GM19455 (cell line): ENCODE data around the gene PRUNE2.
"Not testable (repeated sequence)": the region's sequence is repeated elsewhere in the genome, so short reads cannot be mapped to it uniquely, and the experiment has no call there.

Experiments used
- ATAC-seq: cut with Tn5 transposase; IDR thresholded peaks from one replicate; pipeline ENCODE4 v1.9.1; 2021; ENCODE audit not compliant: unreplicated experiment

PRUNE2 gene

GRCh38 chr9:76873056-76873792, 32.7 kb downstream of the PRUNE2 start:
- no peak for ATAC-seq

- ATAC-seq: no peak
These were observed 37.0 kb downstream of the PRUNE2 start for GRCh38 chr9:76868897-76869296.

- ATAC-seq: no peak
These were observed 39.2 kb downstream of the PRUNE2 start for GRCh38 chr9:76866689-76867088.

- ATAC-seq: no peak
These were observed 42.1 kb downstream of the PRUNE2 start for GRCh38 chr9:76863832-76864231.

GRCh38 chr9:76859860-76860259, 46.1 kb downstream of the PRUNE2 start:
- ATAC-seq: no peak

- ATAC-seq: not testable (repeated sequence)
These were observed 47.7 kb downstream of the PRUNE2 start for GRCh38 chr9:76858248-76858647.

- no peak for ATAC-seq
These were observed 49.9 kb downstream of the PRUNE2 start for GRCh38 chr9:76856016-76856415.

- ATAC-seq: no peak
These were observed 50.9 kb downstream of the PRUNE2 start for GRCh38 chr9:76855015-76855414.

GRCh38 chr9:76852026-76852425, 53.9 kb downstream of the PRUNE2 start:
- ATAC-seq: no peak

GRCh38 chr9:76846297-76846696, 59.6 kb downstream of the PRUNE2 start:
- no peak for ATAC-seq

GRCh38 chr9:76845254-76845653, 60.7 kb downstream of the PRUNE2 start:
- ATAC-seq: no peak

GRCh38 chr9:76835571-76836283, 70.2 kb downstream of the PRUNE2 start:
- ATAC-seq: no peak

- no peak for ATAC-seq
These were observed 77.5 kb downstream of the PRUNE2 start for GRCh38 chr9:76828447-76828846.

GRCh38 chr9:76827296-76828080, 78.4 kb downstream of the PRUNE2 start:
- no peak for ATAC-seq

GRCh38 chr9:76820431-76820830, 85.5 kb downstream of the PRUNE2 start:
- no peak for ATAC-seq

GRCh38 chr9:76818271-76818670, 87.6 kb downstream of the PRUNE2 start:
- ATAC-seq: no peak

- ATAC-seq: no peak
These were observed 88.4 kb downstream of the PRUNE2 start for GRCh38 chr9:76817489-76817888.

GRCh38 chr9:76812591-76812990, 93.3 kb downstream of the PRUNE2 start:
- ATAC-seq: no peak

- ATAC-seq: peak; percentile 76
These were observed 95.4 kb downstream of the PRUNE2 start for GRCh38 chr9:76810377-76810957.

GRCh38 chr9:76808636-76809035, 97.3 kb downstream of the PRUNE2 start:
- ATAC-seq: no peak

- ATAC-seq: no peak
These were observed 102.2 kb downstream of the PRUNE2 start for GRCh38 chr9:76803762-76804161.
